Transverse colon (tissue), 4 donors: ENCODE results near the gene EMP3. TPM values are rescaled to one million over a fixed set of nuclear protein-coding genes. Genes with fewer than 3 reads are reported as not detected.
"Not testable (repeated sequence)": the region's sequence is repeated elsewhere in the genome, so short reads cannot be mapped to it uniquely, and the experiment has no call there.

Experiments used
- DNase-seq: peaks from one replicate; pipeline ENCODE4 v3.0.0-alpha.2; 2019
- H3K27ac ChIP-seq, 4 donors: fragments of 200-600 bp; sonication (generic); 2 replicates each; pipeline ENCODE4 v1.5.1; 2016 to 2018; ENCODE audit warnings: inconsistent platforms in 4 of 4
- H3K27me3 ChIP-seq: fragments of 200-600 bp; sonication (generic); 2 replicates; pipeline ENCODE4 v1.5.1; 2017; ENCODE audit warnings: inconsistent platforms
- H3K36me3 ChIP-seq, 4 donors: fragments of 200-600 bp; sonication (generic); 2 replicates each; pipeline ENCODE4 v1.5.1; 2017 to 2019; ENCODE audit warnings: inconsistent platforms in 4 of 4
- H3K4me1 ChIP-seq, 4 donors: fragments of 200-600 bp; sonication (generic); 2 replicates each; pipeline ENCODE4 v1.5.1; 2017 to 2020; ENCODE audit warnings: inconsistent platforms in 4 of 4
- H3K4me3 ChIP-seq, 4 donors: fragments of 200-600 bp; sonication (generic); 1 replicate in 1 of 4; 2 replicates in 3 of 4; pipeline versions ENCODE4 v1.5.1 to v1.6.1; 2017 to 2019; ENCODE audit warnings: inconsistent platforms in 4 of 4
- H3K9me3 ChIP-seq, 2 donors: fragments of 200-600 bp; sonication (generic); 2 replicates each; pipeline ENCODE4 v1.5.1; 2017 to 2019; ENCODE audit warnings: inconsistent platforms in 2 of 2
- CTCF ChIP-seq, 5 experiments: fragments of 200-600 bp in 3 of 5; fragments of 450-650 bp in 2 of 5; sonication (generic) in 3 of 5; IDR thresholded peaks; 1 replicate in 2 of 5; 2 replicates in 3 of 5; pipeline ENCODE4 v1.5.1; 2016 to 2017; ENCODE audit warnings: antibody characterized with exemption in 5 of 5, inconsistent platforms in 3 of 5, mild to moderate bottlenecking in 2 of 5, moderate library complexity in 1 of 5
- EP300 ChIP-seq: sonication (generic); formaldehyde crosslinking; IDR thresholded peaks from one replicate; pipeline ENCODE4 v1.6.1; 2017; ENCODE audit warnings: antibody characterized with exemption, low read depth
- POLR2A ChIP-seq: fragments of 450-650 bp; IDR thresholded peaks from one replicate; pipeline ENCODE4 v1.6.1; 2016; ENCODE audit warnings: antibody characterized with exemption, mild to moderate bottlenecking, moderate library complexity
- POLR2AphosphoS5 ChIP-seq, 3 donors: sonication (generic); formaldehyde crosslinking; IDR thresholded peaks; one replicate each; pipeline ENCODE4 v1.6.1; 2016; ENCODE audit warnings: antibody characterized with exemption in 3 of 3
- WGBS, 2 donors: methylation state at CpG; one replicate each; pipeline ENCODE4 v1.1.5; 2018; ENCODE audit warnings: low coverage in 1 of 2; 5-methylcytosine and 5-hydroxymethylcytosine counted together
- in situ Hi-C, 4 donors: fragments of 200-750 bp; cut with MboI; loops; one replicate each; pipeline versions ENCODE4 v1.15.0 to v1.15.1; 2017; ENCODE audit warnings: low sequenced_read_pairs in 3 of 4, low pct_ligation_motif_present in 1 of 4, low pct_unique_long_range_greater_than_20kb in 1 of 4
- intact Hi-C: fragments of 100-400 bp; cut with DNase I; formaldehyde crosslinking; loops from one replicate; pipeline ENCODE4 v1.15.1; 2023; ENCODE audit warnings: low total_unique reads
- total RNA-seq, 4 donors: library from RNA; depleted of rRNA; stranded (reverse); fragments of >200 nt; gene quantifications; one replicate each; pipeline ENCODE4 v1.1.0, GENCODE V29; 2016

EMP3 gene
- total RNA-seq, 4 donors from 2014 or later = 5.2 to 14.3 (median 12.0) TPM

- no peaks in the 10 kb centered on the region for H3K9me3 ChIP-seq
- no peak for TF ChIP-seq POLR2A
- DNase-seq = no peak
- no peak overlapping the region for H3K4me3 ChIP-seq
- in situ Hi-C loops (no loop called here), intact Hi-C loops (loop anchor here (10.0 kb wide), 1 partner anchor 263 kb away; no protein-coding TSS in a partner anchor)
- H3K36me3 ChIP-seq = no peaks in the 10 kb centered on the region
- H3K4me1 ChIP-seq = peaks cover 3 to 36% (median 21%) of the 10 kb centered on the region in 4 donors
- H3K27me3 ChIP-seq = no peaks in the 10 kb centered on the region
- 71 to 80% methylated on average over 2 to 5 of the region's 5 CpGs for WGBS, 2 donors
- peak overlapping the region in 3 of 4 donors; percentile 34 to 55 (median 49) for H3K27ac ChIP-seq
Observed at GRCh38 chr19:48367855-48368254, 42.5 kb downstream of the EMP3 start.

GRCh38 chr19:48368936-48369335, 43.6 kb downstream of the EMP3 start:
- 52% methylated on average over 14 of the region's 14 CpGs; no CpG with 5 or more reads in 1 of the 2 donors for WGBS, 2 donors
- H3K27ac ChIP-seq = peak overlapping the region; percentile 42 to 55 (median 48)
- no peaks in the 10 kb centered on the region for H3K36me3 ChIP-seq
- in situ Hi-C loops = no loop called here
- DNase-seq = peak; percentile 80
- no peaks in the 10 kb centered on the region for H3K9me3 ChIP-seq
- H3K4me3 ChIP-seq = no peak overlapping the region
- H3K4me1 ChIP-seq = peaks cover 3 to 33% (median 17%) of the 10 kb centered on the region in 4 donors
- H3K27me3 ChIP-seq = no peaks in the 10 kb centered on the region
- intact Hi-C loops = loop anchor here (10.0 kb wide), 1 partner anchor 264 kb away; no protein-coding TSS in a partner anchor
- TF ChIP-seq CTCF (IDR thresholded peaks at IDR 0.05) = no peak
- TF ChIP-seq POLR2AphosphoS5 (IDR thresholded peaks at IDR 0.05) = peak in 2 of 3 donors; percentile 38 to 55

GRCh38 chr19:48370955-48371354, 45.6 kb downstream of the EMP3 start:
- in situ Hi-C loops (no loop called here), intact Hi-C loops (no loop called here)
- H3K4me1 ChIP-seq = peaks cover 0 to 25% (median 10%) of the 10 kb centered on the region in 4 donors
- TF ChIP-seq CTCF (IDR thresholded peaks at IDR 0.05) (no peak), POLR2A (no peak), POLR2AphosphoS5 (IDR thresholded peaks at IDR 0.05) (no peak), EP300 (no peak)
- H3K36me3 ChIP-seq = no peaks in the 10 kb centered on the region
- 80 to 84% methylated on average over 1 to 4 of the region's 4 CpGs for WGBS, 2 donors
- H3K9me3 ChIP-seq = no peaks in the 10 kb centered on the region
- DNase-seq = no peak
- H3K4me3 ChIP-seq = no peak overlapping the region
- H3K27me3 ChIP-seq = no peaks in the 10 kb centered on the region
- H3K27ac ChIP-seq = no peak overlapping the region

GRCh38 chr19:48371367-48371766, 46.0 kb downstream of the EMP3 start:
- TF ChIP-seq POLR2A (no peak), CTCF (IDR thresholded peaks at IDR 0.05) (no peak), EP300 (no peak), POLR2AphosphoS5 (IDR thresholded peaks at IDR 0.05) (no peak)
- 40 to 82% methylated on average over 1 to 7 of the region's 7 CpGs for WGBS, 2 donors
- DNase-seq = no peak
- Histone ChIP-seq H3K4me1 (peaks cover 0 to 25% (median 10%) of the 10 kb centered on the region in 4 donors), H3K36me3 (no peaks in the 10 kb centered on the region), H3K27me3 (no peaks in the 10 kb centered on the region), H3K4me3 (no peak overlapping the region), H3K9me3 (no peaks in the 10 kb centered on the region), H3K27ac (no peak overlapping the region)
- intact Hi-C loops = no loop called here
- in situ Hi-C loops = no loop called here

- WGBS, 2 donors = 88 to 100% methylated on average over 3 to 5 of the region's 5 CpGs
- H3K27me3 ChIP-seq, H3K9me3 ChIP-seq, H3K36me3 ChIP-seq, H3K4me3 ChIP-seq, DNase-seq, in situ Hi-C loops, H3K27ac ChIP-seq, intact Hi-C loops: not testable (repeated sequence)
- H3K4me1 ChIP-seq = peaks cover 0 to 25% (median 10%) of the 10 kb centered on the region in 4 donors
Observed at GRCh38 chr19:48371771-48372170, 46.4 kb downstream of the EMP3 start.
